ENCODE measurements around the gene PLB1.

PLB1 gene

DNA sequence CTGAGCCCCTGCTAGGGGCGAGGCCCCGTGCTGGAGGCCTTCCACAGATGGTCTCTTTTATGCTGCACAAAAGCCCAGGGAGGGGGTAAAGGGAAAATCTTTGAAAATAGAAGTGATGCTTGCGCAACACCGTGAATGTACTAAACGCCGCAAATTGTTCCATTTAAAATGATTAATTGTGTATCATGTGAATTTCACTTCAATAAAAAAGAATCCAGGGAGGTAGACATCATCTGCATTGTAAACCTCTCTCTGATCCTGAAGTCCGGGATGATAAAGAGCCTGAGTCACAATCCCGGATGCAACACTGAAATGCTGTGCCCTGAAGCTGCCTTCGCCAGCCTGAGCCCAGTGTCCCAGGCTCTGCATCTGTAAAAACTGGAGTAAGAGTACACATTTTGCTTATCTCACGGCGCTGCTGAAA is 148.1 kb downstream of the PLB1 start:
- peak; percentile 73 for DNase-seq (ENCODE audit: low read depth, low spot score)
- peak overlapping the region; percentile 34 for H3K9ac ChIP-seq (ENCODE audit: insufficient read length)
- no peak for TF ChIP-seq EZH2 (IDR thresholded peaks at IDR 0.05)
- peak; percentile 19 for TF ChIP-seq FOXP2 (optimal IDR thresholded peaks at IDR 0.05; ENCODE audit: control extremely low read depth, extremely low read length, insufficient read depth)
- no peaks in the 10 kb centered on the region for H3K36me3 ChIP-seq (ENCODE audit: insufficient read depth, low read length)
- peak overlapping the region; percentile 43 for H3K4me3 ChIP-seq
- H3K9me3 ChIP-seq (ENCODE audit: low read depth, low read length): no peaks in the 10 kb centered on the region
- H3K27ac ChIP-seq: peak overlapping the region; percentile 40; the same call in 1 of the 2 replicates

DNA sequence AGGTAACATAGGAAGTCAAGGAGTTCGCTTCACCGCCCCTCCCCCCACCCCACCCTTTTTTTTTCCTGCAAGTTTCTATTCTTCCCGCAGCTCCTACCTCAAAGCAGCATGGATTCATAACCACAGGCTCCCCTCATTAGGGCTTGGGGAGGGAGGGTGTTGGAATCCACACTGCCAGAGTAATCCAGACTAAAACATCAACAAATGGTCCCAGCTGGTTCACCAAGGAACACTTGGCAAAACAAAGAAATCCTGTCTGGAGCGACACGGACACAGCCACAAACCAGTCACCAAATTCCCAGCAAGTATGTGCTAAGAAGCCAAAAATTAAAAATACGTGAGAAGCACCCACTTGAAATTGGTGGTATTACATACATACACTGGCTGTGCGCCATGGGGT is 148.9 kb downstream of the PLB1 start:
- Histone ChIP-seq H3K9ac (ENCODE audit: insufficient read length) (no peak overlapping the region), H3K27ac (no peak overlapping the region), H3K36me3 (ENCODE audit: insufficient read depth, low read length) (no peaks in the 10 kb centered on the region), H3K9me3 (ENCODE audit: low read depth, low read length) (no peaks in the 10 kb centered on the region), H3K4me3 (no peak overlapping the region)
- DNase-seq (ENCODE audit: low read depth, low spot score): no peak
- TF ChIP-seq FOXP2 (optimal IDR thresholded peaks at IDR 0.05; ENCODE audit: control extremely low read depth, extremely low read length, insufficient read depth): no peak

DNA sequence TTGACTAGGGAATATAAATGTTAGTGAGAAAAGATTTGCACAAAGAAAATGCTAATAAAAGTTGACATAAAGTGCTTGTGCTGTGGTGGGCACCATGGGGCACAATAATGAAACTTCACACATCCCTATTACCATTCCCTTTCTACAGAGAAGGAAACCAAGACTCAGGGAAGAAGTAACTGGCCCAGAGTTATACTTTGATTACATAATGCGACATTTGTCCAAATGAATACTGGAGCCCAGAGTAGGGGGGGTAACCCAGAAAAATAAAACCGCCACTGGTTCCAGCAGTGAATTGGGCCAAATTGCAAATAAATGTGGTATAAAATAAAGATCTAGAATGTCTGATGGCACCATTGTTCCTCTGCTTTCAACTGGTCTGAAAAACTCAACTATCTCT is 149.7 kb downstream of the PLB1 start:
- Histone ChIP-seq H3K4me3 (no peak overlapping the region), H3K9ac (ENCODE audit: insufficient read length) (no peak overlapping the region), H3K9me3 (ENCODE audit: low read depth, low read length) (no peaks in the 10 kb centered on the region), H3K27ac (no peak overlapping the region), H3K36me3 (ENCODE audit: insufficient read depth, low read length) (no peaks in the 10 kb centered on the region)
- TF ChIP-seq FOXP2 (optimal IDR thresholded peaks at IDR 0.05; ENCODE audit: control extremely low read depth, extremely low read length, insufficient read depth) (no peak), EZH2 (IDR thresholded peaks at IDR 0.05) (no peak), POLR2AphosphoS5 (IDR thresholded peaks at IDR 0.05; ENCODE audit: borderline replicate concordance, low read depth, low read length) (no peak)
- DNase-seq (ENCODE audit: low read depth, low spot score): no peak

DNA sequence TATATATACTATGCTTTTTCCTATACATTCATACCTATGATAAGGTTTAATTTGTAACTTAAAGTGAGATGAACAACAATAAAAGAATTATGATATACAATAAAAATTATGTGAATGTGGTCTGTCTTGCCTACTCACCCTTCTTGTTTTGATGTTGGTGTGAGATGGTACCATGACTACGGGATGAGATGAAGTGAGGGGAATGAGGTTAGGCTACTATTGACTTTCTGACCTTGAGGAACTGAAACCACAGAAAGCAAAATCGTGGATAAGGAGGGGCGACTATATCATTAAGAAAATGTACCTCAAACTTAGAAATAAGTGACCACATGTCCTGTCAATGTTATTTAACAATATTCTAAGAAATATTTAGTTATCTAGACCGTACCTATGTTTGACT is 151.8 kb downstream of the PLB1 start:
- Histone ChIP-seq H3K9me3 (ENCODE audit: low read depth, low read length) (no peaks in the 10 kb centered on the region), H3K27ac (no peak overlapping the region), H3K9ac (ENCODE audit: insufficient read length) (no peak overlapping the region), H3K36me3 (ENCODE audit: insufficient read depth, low read length) (no peaks in the 10 kb centered on the region), H3K4me3 (no peak overlapping the region)
- TF ChIP-seq POLR2AphosphoS5 (IDR thresholded peaks at IDR 0.05; ENCODE audit: borderline replicate concordance, low read depth, low read length) (no peak), EZH2 (IDR thresholded peaks at IDR 0.05) (no peak), FOXP2 (optimal IDR thresholded peaks at IDR 0.05; ENCODE audit: control extremely low read depth, extremely low read length, insufficient read depth) (no peak)
- no peak for DNase-seq (ENCODE audit: low read depth, low spot score)

DNA sequence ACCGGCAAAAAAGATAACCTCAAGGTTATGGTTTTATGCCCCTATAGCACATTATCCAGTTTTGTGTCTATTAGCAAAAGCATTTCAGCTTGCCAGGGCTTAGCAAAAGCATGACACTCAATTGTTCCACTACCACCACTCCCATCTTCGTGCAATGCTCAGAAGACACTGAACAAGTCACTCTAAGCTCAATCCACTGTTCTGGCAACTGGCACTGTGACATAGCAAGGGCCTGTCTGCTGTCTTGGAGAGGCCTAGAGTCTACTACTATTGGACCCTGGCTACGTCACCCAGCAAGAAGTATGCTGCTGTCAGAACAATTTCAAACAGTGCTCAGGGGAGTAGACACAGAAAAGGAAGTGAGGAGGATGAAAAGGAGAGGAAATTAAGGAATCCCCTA is 152.3 kb downstream of the PLB1 start:
- DNase-seq (ENCODE audit: low read depth, low spot score): no peak
- H3K4me3 ChIP-seq: no peak overlapping the region
- no peak overlapping the region for H3K9ac ChIP-seq (ENCODE audit: insufficient read length)
- H3K36me3 ChIP-seq (ENCODE audit: insufficient read depth, low read length): no peaks in the 10 kb centered on the region
- TF ChIP-seq POLR2AphosphoS5 (IDR thresholded peaks at IDR 0.05; ENCODE audit: borderline replicate concordance, low read depth, low read length) (no peak), EZH2 (IDR thresholded peaks at IDR 0.05) (no peak), FOXP2 (optimal IDR thresholded peaks at IDR 0.05; ENCODE audit: control extremely low read depth, extremely low read length, insufficient read depth) (no peak)
- H3K27ac ChIP-seq: no peak overlapping the region
- no peaks in the 10 kb centered on the region for H3K9me3 ChIP-seq (ENCODE audit: low read depth, low read length)

DNA sequence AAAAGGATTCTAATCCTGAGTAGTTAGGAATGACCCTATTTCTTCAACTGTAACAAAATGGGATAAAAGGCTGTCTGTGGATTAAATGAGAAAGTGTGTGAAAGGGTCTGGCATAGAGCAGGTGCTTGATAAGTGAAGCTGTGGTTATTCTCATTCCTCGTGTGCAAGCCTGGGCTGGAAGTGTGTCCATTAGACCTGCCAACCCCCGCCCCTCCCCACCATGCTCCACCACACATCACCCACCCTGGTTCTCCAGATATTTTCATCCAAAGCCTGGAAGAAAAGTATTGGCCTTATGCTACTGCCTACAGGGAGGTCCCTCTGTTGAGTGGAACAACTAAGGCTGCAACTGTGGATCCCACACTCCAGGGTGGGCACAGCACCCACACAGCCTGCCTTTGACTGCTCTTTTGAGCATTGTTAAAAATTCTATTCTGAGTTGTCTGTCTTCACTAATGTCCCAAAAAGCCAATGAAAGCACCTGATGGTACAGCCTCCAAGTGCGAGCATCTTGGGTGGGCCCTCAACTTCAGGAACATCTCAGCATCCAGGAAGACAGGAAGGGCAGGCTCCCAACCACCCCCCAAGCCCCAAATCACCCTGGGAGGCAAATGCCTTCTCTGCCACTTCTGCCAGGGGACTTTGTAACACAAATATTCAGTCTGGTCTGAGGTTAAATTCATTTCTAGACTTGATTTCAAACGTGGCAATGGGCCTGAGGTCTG is 153.0 kb downstream of the PLB1 start:
- H3K36me3 ChIP-seq (ENCODE audit: insufficient read depth, low read length): no peaks in the 10 kb centered on the region
- no peak overlapping the region for H3K9ac ChIP-seq (ENCODE audit: insufficient read length)
- no peak overlapping the region for H3K4me3 ChIP-seq
- TF ChIP-seq POLR2AphosphoS5 (IDR thresholded peaks at IDR 0.05; ENCODE audit: borderline replicate concordance, low read depth, low read length) (no peak), FOXP2 (optimal IDR thresholded peaks at IDR 0.05; ENCODE audit: control extremely low read depth, extremely low read length, insufficient read depth) (no peak), EZH2 (IDR thresholded peaks at IDR 0.05) (no peak)
- DNase-seq (ENCODE audit: low read depth, low spot score): no peak
- H3K27ac ChIP-seq: no peak overlapping the region
- no peaks in the 10 kb centered on the region for H3K9me3 ChIP-seq (ENCODE audit: low read depth, low read length)

DNA sequence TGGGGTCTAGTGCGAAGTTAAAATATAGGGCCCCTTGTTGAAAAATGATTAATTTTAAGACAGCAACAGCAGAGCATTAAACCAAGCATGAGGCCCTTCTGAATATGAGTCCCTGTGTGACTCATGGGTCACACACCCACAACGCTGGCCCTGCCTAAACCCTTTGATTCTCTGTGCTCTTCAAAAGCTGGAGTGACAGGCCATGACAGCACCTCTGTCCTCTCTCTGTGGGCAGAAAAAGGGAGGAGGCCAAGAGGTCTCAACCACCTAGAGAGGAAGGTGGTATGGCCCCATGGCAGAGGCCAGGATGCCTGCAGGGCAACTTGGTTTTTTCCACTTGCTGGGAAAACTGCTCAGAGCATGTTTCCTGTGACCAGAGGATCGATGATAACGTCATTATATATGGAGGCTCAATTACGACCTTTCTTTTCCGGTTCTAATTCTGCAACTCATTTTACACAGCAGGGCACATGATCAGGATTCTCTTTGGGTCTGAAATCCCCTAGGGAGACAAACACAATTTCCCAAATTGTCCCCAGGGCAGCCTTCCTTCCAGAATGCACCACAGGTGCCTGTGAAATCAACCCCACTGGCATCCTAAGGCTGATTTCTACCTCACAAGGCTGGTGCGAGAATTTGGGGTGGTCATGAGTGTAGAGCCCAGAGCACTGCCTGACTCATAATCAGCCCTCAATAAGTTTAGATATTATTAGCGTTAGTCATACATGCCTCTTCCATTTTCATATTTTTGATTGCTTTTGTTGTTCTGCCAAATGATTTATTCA is 153.8 kb downstream of the PLB1 start:
- H3K9ac ChIP-seq (ENCODE audit: insufficient read length): no peak overlapping the region
- TF ChIP-seq EZH2 (IDR thresholded peaks at IDR 0.05) (no peak), FOXP2 (optimal IDR thresholded peaks at IDR 0.05; ENCODE audit: control extremely low read depth, extremely low read length, insufficient read depth) (no peak), POLR2AphosphoS5 (IDR thresholded peaks at IDR 0.05; ENCODE audit: borderline replicate concordance, low read depth, low read length) (no peak)
- no peaks in the 10 kb centered on the region for H3K9me3 ChIP-seq (ENCODE audit: low read depth, low read length)
- no peak overlapping the region for H3K4me3 ChIP-seq
- H3K27ac ChIP-seq: no peak overlapping the region
- no peak for DNase-seq (ENCODE audit: low read depth, low spot score)
- H3K36me3 ChIP-seq (ENCODE audit: insufficient read depth, low read length): no peaks in the 10 kb centered on the region

DNA sequence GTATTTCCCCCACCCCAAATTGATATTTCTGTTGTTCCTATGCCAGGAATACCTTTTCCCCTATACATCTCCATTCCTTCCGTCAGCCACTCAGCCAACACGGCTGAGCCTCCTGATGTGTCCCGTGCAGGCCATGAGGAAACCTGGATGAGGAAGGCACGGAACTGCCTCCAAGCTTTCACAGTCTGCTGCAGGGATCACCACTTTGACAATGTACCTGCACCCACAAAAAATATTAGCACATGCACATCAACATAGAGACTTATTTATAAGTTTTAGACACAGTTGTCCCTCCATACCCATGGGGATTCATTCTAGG is 154.4 kb downstream of the PLB1 start:
- Histone ChIP-seq H3K27ac (no peak overlapping the region), H3K36me3 (ENCODE audit: insufficient read depth, low read length) (no peaks in the 10 kb centered on the region), H3K9ac (ENCODE audit: insufficient read length) (no peak overlapping the region), H3K4me3 (no peak overlapping the region), H3K9me3 (ENCODE audit: low read depth, low read length) (no peaks in the 10 kb centered on the region)
- DNase-seq (ENCODE audit: low read depth, low spot score): no peak
- no peak for TF ChIP-seq POLR2AphosphoS5 (IDR thresholded peaks at IDR 0.05; ENCODE audit: borderline replicate concordance, low read depth, low read length)
- TF ChIP-seq FOXP2 (optimal IDR thresholded peaks at IDR 0.05; ENCODE audit: control extremely low read depth, extremely low read length, insufficient read depth): no peak
- no peak for TF ChIP-seq EZH2 (IDR thresholded peaks at IDR 0.05)
